T47D (cell line): ENCODE results near the gene SLC25A21.
"Not testable (repeated sequence)": the region's sequence is repeated elsewhere in the genome, so short reads cannot be mapped to it uniquely, and the experiment has no call there.

ENCODE experiments used
- DNase-seq, 2 experiments: peaks; one replicate each; pipeline versions ENCODE4 v3.0.0 to v3.0.0-alpha.2; 2011 to 2012; ENCODE audit warnings: low read depth in 1 of 2, low spot score in 1 of 2
- JUND ChIP-seq: IDR thresholded peaks from 2 replicates; pipeline ENCODE4 v1.6.1; 2012; ENCODE audit warnings: low read depth
- in situ Hi-C: cut with HindIII; loops from 2 replicates; pipeline ENCODE4 v1.10.0; 2016; ENCODE audit warnings: low sequenced_read_pairs, low pct_unique_long_range_greater_than_20kb

Gene SLC25A21

GRCh38 chr14:36701132-36701531 is 471.3 kb downstream of the SLC25A21 start:
- peak in 1 of 2 experiments; percentile 25 for DNase-seq
- in situ Hi-C loops = no loop called here
- TF ChIP-seq JUND = peak; percentile 79; the same call in 1 of the 2 replicates

GRCh38 chr14:36700651-36701050 is 471.8 kb downstream of the SLC25A21 start:
- peak in 1 of 2 experiments; percentile 26 for DNase-seq
- no peak for TF ChIP-seq JUND
- in situ Hi-C loops = no loop called here

DNA sequence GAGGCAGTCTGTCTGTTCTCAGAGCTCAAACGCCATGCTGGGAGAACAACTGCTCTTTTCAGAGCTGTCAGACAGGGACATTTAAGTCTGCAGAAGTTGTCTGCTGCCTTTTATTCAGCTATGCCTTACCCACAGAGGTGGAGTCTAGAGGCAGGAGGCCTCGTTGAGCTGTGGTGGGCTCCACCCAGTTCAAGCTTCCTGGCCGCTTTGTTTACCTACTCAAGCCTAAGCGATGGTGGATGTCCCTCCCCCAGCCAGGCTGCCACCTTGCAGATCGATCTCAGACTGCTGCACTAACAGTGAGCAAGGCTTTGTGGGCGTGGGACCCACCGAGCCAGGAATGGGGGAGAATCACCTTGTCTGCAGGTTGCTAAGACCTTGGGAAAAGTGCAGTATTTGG is 473.0 kb downstream of the SLC25A21 start:
- in situ Hi-C loops, DNase-seq: not testable (repeated sequence)

- no peak for DNase-seq
- in situ Hi-C loops = no loop called here
- TF ChIP-seq JUND = no peak
These were observed 481.9 kb downstream of the SLC25A21 start for GRCh38 chr14:36690311-36691040.

DNA sequence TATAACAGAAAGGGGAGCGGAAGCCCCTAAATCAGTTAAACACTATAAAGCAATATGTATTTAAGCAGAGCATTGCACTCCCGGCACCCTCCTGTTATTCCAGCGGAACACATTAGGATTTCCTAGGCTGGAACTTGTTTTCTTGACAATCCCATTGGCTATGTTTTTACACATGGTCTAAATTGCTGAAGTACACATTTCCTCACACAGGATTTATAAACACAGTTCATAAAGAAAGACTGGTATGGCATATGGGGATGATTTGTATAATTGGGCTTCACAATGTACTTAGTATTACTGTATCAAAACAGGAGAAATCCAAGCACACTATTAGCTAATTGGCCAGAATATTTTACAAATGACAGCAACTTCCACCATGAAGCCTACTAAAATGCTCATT is 487.5 kb downstream of the SLC25A21 start:
- TF ChIP-seq JUND = no peak
- in situ Hi-C loops = no loop called here
- no peak for DNase-seq

- in situ Hi-C loops = no loop called here
- no peak; the same call in 1 of the 2 replicates for TF ChIP-seq JUND
- peak; percentile 38 to 73 for DNase-seq
These were observed 489.2 kb downstream of the SLC25A21 start for GRCh38 chr14:36683083-36683724.

DNA sequence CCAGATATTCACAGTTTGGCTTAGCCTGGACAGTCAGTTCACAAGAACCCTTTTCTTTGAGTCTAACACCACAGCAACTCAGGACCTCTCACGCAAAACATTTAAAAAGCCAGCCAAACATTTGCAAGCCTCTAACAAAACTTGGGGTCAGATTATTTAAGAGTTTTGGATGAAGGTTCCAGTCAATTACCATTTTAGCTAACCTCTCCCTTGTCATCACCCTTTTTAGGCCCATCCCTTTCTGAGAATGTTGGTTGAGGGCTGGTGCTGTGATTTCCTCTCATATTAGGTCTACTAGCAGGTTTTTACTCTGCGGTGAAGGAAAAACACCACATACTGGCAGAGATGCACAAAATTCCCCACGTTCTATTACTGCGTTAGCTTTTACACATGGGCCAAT is 490.1 kb downstream of the SLC25A21 start:
- in situ Hi-C loops = no loop called here
- TF ChIP-seq JUND = no peak
- no peak for DNase-seq

DNA sequence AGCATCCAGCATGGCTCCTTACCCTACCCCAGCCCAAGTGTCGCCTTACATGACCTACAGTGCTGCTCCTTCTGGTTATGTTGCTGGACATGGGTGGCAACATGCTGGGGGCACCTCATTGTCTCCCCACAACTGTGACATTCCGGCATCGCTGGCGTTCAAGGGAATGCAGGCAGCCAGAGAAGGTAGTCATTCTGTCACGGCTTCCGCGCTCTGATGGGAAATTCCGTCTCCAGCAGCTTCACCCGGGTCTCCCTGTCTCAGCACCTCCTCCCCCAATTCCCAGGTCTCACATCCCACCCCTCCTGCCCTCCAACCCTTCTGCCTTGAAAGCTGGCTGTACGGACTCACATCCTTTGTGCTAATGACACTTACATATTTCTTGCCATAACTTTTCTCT is 496.2 kb downstream of the SLC25A21 start:
- DNase-seq = no peak
- in situ Hi-C loops = no loop called here
- no peak for TF ChIP-seq JUND

- TF ChIP-seq JUND = no peak
- in situ Hi-C loops = no loop called here
- no peak for DNase-seq
These were observed 496.8 kb downstream of the SLC25A21 start for GRCh38 chr14:36675581-36675980.

DNA sequence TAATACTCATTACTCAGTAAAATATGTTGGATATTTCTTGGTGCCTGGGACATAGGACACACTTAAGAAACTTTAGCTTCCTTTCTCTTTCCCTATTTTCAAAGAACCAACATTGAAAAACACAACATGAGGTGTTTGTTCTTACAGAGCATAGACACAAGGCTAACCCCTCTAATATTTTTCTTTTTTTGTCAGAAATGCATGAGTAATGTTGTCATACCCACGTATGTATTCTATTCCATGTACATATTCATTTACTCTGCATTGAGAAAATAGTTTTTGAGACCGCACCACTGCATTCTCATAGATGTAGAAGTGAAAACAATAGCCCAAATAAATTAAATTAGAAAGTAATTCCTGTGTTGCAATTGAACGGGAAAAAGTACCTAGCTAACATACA is 497.7 kb downstream of the SLC25A21 start:
- in situ Hi-C loops = no loop called here
- DNase-seq = no peak
- TF ChIP-seq JUND = no peak

- no peak for DNase-seq
- in situ Hi-C loops = no loop called here
- TF ChIP-seq JUND = no peak
These were observed 500.3 kb downstream of the SLC25A21 start for GRCh38 chr14:36672095-36672494.

DNA sequence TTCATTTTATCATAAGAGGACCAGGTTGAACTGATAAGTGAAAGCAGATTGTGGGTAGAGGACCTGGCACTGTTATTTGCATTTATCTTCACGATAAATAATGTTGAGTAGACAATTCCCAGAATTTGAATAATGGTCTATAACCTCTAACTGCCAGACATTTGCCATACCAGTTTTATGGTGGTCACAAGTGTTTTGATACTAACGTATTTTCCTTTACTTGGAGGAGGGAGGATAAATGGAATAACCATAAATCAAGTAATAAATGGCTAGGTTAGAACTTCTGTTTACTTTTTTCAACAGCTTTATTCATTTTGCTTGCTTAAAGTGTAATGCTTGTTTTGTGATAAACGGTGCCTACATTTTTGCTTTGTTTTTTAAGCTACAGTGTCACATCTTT is 501.3 kb downstream of the SLC25A21 start:
- no peak for TF ChIP-seq JUND

GRCh38 chr14:36667679-36668078 is 504.7 kb downstream of the SLC25A21 start:
- no peak for DNase-seq
- TF ChIP-seq JUND = no peak
- in situ Hi-C loops = no loop called here

More for the DNA sequence above, 501.3 kb downstream of the SLC25A21 start:
- no peak for DNase-seq
- in situ Hi-C loops = no loop called here
